ENCODE measurements around the gene TPST2. TPM values are rescaled to one million over a fixed set of nuclear protein-coding genes. Genes with fewer than 3 reads are reported as not detected.

The TPST2 gene
- total and polyA plus RNA-seq, 2 experiments from 2014 or later, result 35.1 to 58.3 TPM

GRCh38 chr22:26549902-26550497 is 39.9 kb downstream of the TPST2 start:
- no peak for DNase-seq
- no peaks in the 10 kb centered on the region for H3K36me3 ChIP-seq (ENCODE audit: low read depth)
- no peaks in the 10 kb centered on the region for H4K20me1 ChIP-seq (ENCODE audit: insufficient read depth)
- peak overlapping the region; percentile 89 for H3K27ac ChIP-seq
- peaks cover 38% of the 10 kb centered on the region for H3K4me1 ChIP-seq (ENCODE audit: insufficient read depth)
- WGBS, 2 experiments (ENCODE audit: low coverage in 1 of 2, low lambda C conversion rate in 2 of 2, missing lambda C conversion rate in 2 of 2), result 96 to 98% methylated on average over 4 of the region's 4 CpGs
- in situ Hi-C loops (cut with MboI), result no loop called here
- no peaks in the 10 kb centered on the region for H3K9me3 ChIP-seq (ENCODE audit: low read depth)
- no peak overlapping the region for H3K4me3 ChIP-seq
- H2AFZ ChIP-seq, result no peak overlapping the region
- H3K79me2 ChIP-seq (ENCODE audit: insufficient read depth), result peaks cover 48% of the 10 kb centered on the region
- peak overlapping the region; percentile 59 for H3K9ac ChIP-seq
- no peaks in the 10 kb centered on the region for H3K27me3 ChIP-seq (replicated peaks; ENCODE audit: insufficient read depth)
- no peaks in the 10 kb centered on the region for H3K9me2 ChIP-seq (ENCODE audit: insufficient read depth)
- H3F3A ChIP-seq (ENCODE audit: insufficient read depth), result peaks cover 16% of the 10 kb centered on the region
- peak overlapping the region; percentile 31 for H3K4me2 ChIP-seq (ENCODE audit: unreplicated experiment)
- TF ChIP-seq EZH2 (IDR thresholded peaks at IDR 0.05; ENCODE audit: insufficient read depth, poor library complexity, severe bottlenecking) (no peak), EZH2phosphoT487 (IDR thresholded peaks at IDR 0.05; ENCODE audit: insufficient read depth, low read depth) (no peak)

- TF ChIP-seq EZH2phosphoT487 (IDR thresholded peaks at IDR 0.05; ENCODE audit: insufficient read depth, low read depth), result no peak
- no peak for TF ChIP-seq EZH2 (IDR thresholded peaks at IDR 0.05; ENCODE audit: insufficient read depth, poor library complexity, severe bottlenecking)
- Histone ChIP-seq H2AFZ (no peak overlapping the region), H3K4me1 (ENCODE audit: insufficient read depth) (peaks cover 38% of the 10 kb centered on the region), H3K4me2 (ENCODE audit: unreplicated experiment) (no peak overlapping the region), H3K9me2 (ENCODE audit: insufficient read depth) (no peaks in the 10 kb centered on the region), H3K36me3 (ENCODE audit: low read depth) (no peaks in the 10 kb centered on the region), H3K4me3 (no peak overlapping the region), H3K27me3 (replicated peaks; ENCODE audit: insufficient read depth) (no peaks in the 10 kb centered on the region), H3K9me3 (ENCODE audit: low read depth) (no peaks in the 10 kb centered on the region), H3K9ac (no peak overlapping the region), H3F3A (ENCODE audit: insufficient read depth) (peaks cover 16% of the 10 kb centered on the region), H4K20me1 (ENCODE audit: insufficient read depth) (no peaks in the 10 kb centered on the region), H3K27ac (no peak overlapping the region), H3K79me2 (ENCODE audit: insufficient read depth) (peaks cover 43% of the 10 kb centered on the region)
- no peak for DNase-seq
- in situ Hi-C loops (cut with MboI), result no loop called here
- WGBS, 2 experiments (ENCODE audit: low coverage in 1 of 2, low lambda C conversion rate in 2 of 2, missing lambda C conversion rate in 2 of 2), result 95 to 98% methylated on average over 6 of the region's 6 CpGs
Measured at GRCh38 chr22:26548984-26549383, 40.9 kb downstream of the TPST2 start.

- Histone ChIP-seq H3K79me2 (ENCODE audit: insufficient read depth) (peaks cover 36% of the 10 kb centered on the region), H3K27ac (no peak overlapping the region), H3K4me1 (ENCODE audit: insufficient read depth) (peaks cover 33% of the 10 kb centered on the region), H3K36me3 (ENCODE audit: low read depth) (no peaks in the 10 kb centered on the region), H3K4me2 (ENCODE audit: unreplicated experiment) (no peak overlapping the region), H3K4me3 (no peak overlapping the region), H3K27me3 (replicated peaks; ENCODE audit: insufficient read depth) (no peaks in the 10 kb centered on the region), H2AFZ (no peak overlapping the region), H4K20me1 (ENCODE audit: insufficient read depth) (no peaks in the 10 kb centered on the region), H3F3A (ENCODE audit: insufficient read depth) (peaks cover 16% of the 10 kb centered on the region), H3K9me3 (ENCODE audit: low read depth) (no peaks in the 10 kb centered on the region), H3K9ac (no peak overlapping the region), H3K9me2 (ENCODE audit: insufficient read depth) (no peaks in the 10 kb centered on the region)
- in situ Hi-C loops (cut with MboI), result no loop called here
- DNase-seq, result no peak
- 95 to 100% methylated on average over 1 to 3 of the region's 3 CpGs for WGBS, 2 experiments (ENCODE audit: low coverage in 1 of 2, low lambda C conversion rate in 2 of 2, missing lambda C conversion rate in 2 of 2)
- TF ChIP-seq EZH2phosphoT487 (IDR thresholded peaks at IDR 0.05; ENCODE audit: insufficient read depth, low read depth) (no peak), EZH2 (IDR thresholded peaks at IDR 0.05; ENCODE audit: insufficient read depth, poor library complexity, severe bottlenecking) (no peak)
Measured at GRCh38 chr22:26548303-26548702, 41.6 kb downstream of the TPST2 start.

GRCh38 chr22:26547837-26548236 is 42.1 kb downstream of the TPST2 start:
- in situ Hi-C loops (cut with MboI), result no loop called here
- Histone ChIP-seq H3K27ac (no peak overlapping the region), H2AFZ (no peak overlapping the region), H3K9me2 (ENCODE audit: insufficient read depth) (no peaks in the 10 kb centered on the region), H3K4me3 (no peak overlapping the region), H3K36me3 (ENCODE audit: low read depth) (no peaks in the 10 kb centered on the region), H3K9ac (no peak overlapping the region), H4K20me1 (ENCODE audit: insufficient read depth) (no peaks in the 10 kb centered on the region), H3K4me1 (ENCODE audit: insufficient read depth) (peaks cover 30% of the 10 kb centered on the region), H3K27me3 (replicated peaks; ENCODE audit: insufficient read depth) (no peaks in the 10 kb centered on the region), H3K9me3 (ENCODE audit: low read depth) (no peaks in the 10 kb centered on the region), H3F3A (ENCODE audit: insufficient read depth) (peaks cover 16% of the 10 kb centered on the region), H3K4me2 (ENCODE audit: unreplicated experiment) (no peak overlapping the region), H3K79me2 (ENCODE audit: insufficient read depth) (peaks cover 36% of the 10 kb centered on the region)
- no peak for DNase-seq
- no peak for TF ChIP-seq EZH2phosphoT487 (IDR thresholded peaks at IDR 0.05; ENCODE audit: insufficient read depth, low read depth)
- 94 to 97% methylated on average over 4 of the region's 4 CpGs for WGBS, 2 experiments (ENCODE audit: low coverage in 1 of 2, low lambda C conversion rate in 2 of 2, missing lambda C conversion rate in 2 of 2)

- Histone ChIP-seq H3K27me3 (replicated peaks; ENCODE audit: insufficient read depth) (no peaks in the 10 kb centered on the region), H3K36me3 (ENCODE audit: low read depth) (no peaks in the 10 kb centered on the region), H3K9me3 (ENCODE audit: low read depth) (no peaks in the 10 kb centered on the region), H3F3A (ENCODE audit: insufficient read depth) (peaks cover 16% of the 10 kb centered on the region), H3K27ac (no peak overlapping the region), H3K9me2 (ENCODE audit: insufficient read depth) (no peaks in the 10 kb centered on the region), H2AFZ (no peak overlapping the region), H4K20me1 (ENCODE audit: insufficient read depth) (no peaks in the 10 kb centered on the region), H3K9ac (no peak overlapping the region), H3K4me2 (ENCODE audit: unreplicated experiment) (no peak overlapping the region), H3K79me2 (ENCODE audit: insufficient read depth) (peaks cover 33% of the 10 kb centered on the region), H3K4me1 (ENCODE audit: insufficient read depth) (peaks cover 26% of the 10 kb centered on the region), H3K4me3 (no peak overlapping the region)
- 78 to 87% methylated on average over 7 of the region's 7 CpGs for WGBS, 2 experiments (ENCODE audit: low coverage in 1 of 2, low lambda C conversion rate in 2 of 2, missing lambda C conversion rate in 2 of 2)
- in situ Hi-C loops (cut with MboI), result no loop called here
- no peak for TF ChIP-seq EZH2 (IDR thresholded peaks at IDR 0.05; ENCODE audit: insufficient read depth, poor library complexity, severe bottlenecking)
- no peak for TF ChIP-seq EZH2phosphoT487 (IDR thresholded peaks at IDR 0.05; ENCODE audit: insufficient read depth, low read depth)
- DNase-seq, result peak; percentile 14
Measured at GRCh38 chr22:26547426-26547825, 42.5 kb downstream of the TPST2 start.

Data from GM23248 (cell line).